Uterus (tissue), 2 donors: ENCODE data around the gene KHDRBS2.

Experiments used
- CTCF ChIP-seq, 4 experiments: fragments of 200-600 bp in 2 of 4; fragments of 450-650 bp in 2 of 4; sonication (generic) in 2 of 4; IDR thresholded peaks; one replicate each; pipeline ENCODE4 v1.5.1; 2016 to 2019; ENCODE audit warnings: antibody characterized with exemption in 4 of 4, mild to moderate bottlenecking in 2 of 4, moderate library complexity in 1 of 4
- POLR2A ChIP-seq, 2 donors: fragments of 450-650 bp; IDR thresholded peaks; one replicate each; pipeline ENCODE4 v1.6.1; 2016; ENCODE audit warnings: antibody characterized with exemption in 2 of 2, mild to moderate bottlenecking in 1 of 2, moderate library complexity in 1 of 2

- TF ChIP-seq CTCF (IDR thresholded peaks at IDR 0.05) (no peak), POLR2A (IDR thresholded peaks at IDR 0.05) (no peak)
Observed at GRCh38 chr6:62236784-62237183, 49.2 kb downstream of the KHDRBS2 start.
